SK-N-SH treated with all-trans-retinoic acid at 6 μM for 48 hours (cell line): ENCODE data around the gene HRH1.

ENCODE experiments used
- ARNTL ChIP-seq: fragments of 450-650 bp; formaldehyde crosslinking; IDR thresholded peaks from 2 replicates; pipeline ENCODE4 v1.5.0; 2020; ENCODE audit warnings: low read depth, mild to moderate bottlenecking, moderate library complexity, borderline replicate concordance
- BACH2 ChIP-seq: fragments of 250-450 bp; sonication (Bioruptor Pico); IDR thresholded peaks from 2 replicates; pipeline ENCODE4 v1.9.0; 2021; ENCODE audit warnings: mild to moderate bottlenecking, borderline replicate concordance
- CSDC2 ChIP-seq: fragments of 250-450 bp; sonication (Bioruptor Pico); IDR thresholded peaks from 2 replicates; pipeline ENCODE4 v1.5.0; 2020; ENCODE audit warnings: mild to moderate bottlenecking, moderate library complexity
- ISL1 ChIP-seq: fragments of 250-450 bp; sonication (Bioruptor Pico); IDR thresholded peaks from 2 replicates; pipeline ENCODE4 v2.1.2; 2022; ENCODE audit warnings: mild to moderate bottlenecking, moderate library complexity
- OSR1 ChIP-seq: fragments of 250-450 bp; sonication (Bioruptor Pico); IDR thresholded peaks from 2 replicates; pipeline ENCODE4 v1.8.0; 2022; ENCODE audit warnings: moderate library complexity, mild to moderate bottlenecking, inconsistent platforms
- PPARA ChIP-seq: fragments of 250-450 bp; sonication (Bioruptor Pico); IDR thresholded peaks from 2 replicates; pipeline ENCODE4 v1.5.0; 2020; ENCODE audit warnings: mild to moderate bottlenecking, borderline replicate concordance
- TCF4 ChIP-seq: fragments of 250-450 bp; sonication (Bioruptor Pico); IDR thresholded peaks from 2 replicates; pipeline ENCODE4 v1.8.0; 2021; ENCODE audit warnings: mild to moderate bottlenecking, moderate library complexity, borderline replicate concordance
- TOX ChIP-seq: fragments of 250-450 bp; sonication (Bioruptor Pico); IDR thresholded peaks from 2 replicates; pipeline ENCODE4 v1.8.0; 2021; ENCODE audit warnings: mild to moderate bottlenecking, moderate library complexity, borderline replicate concordance
- ZFP30 ChIP-seq: fragments of 450-650 bp; formaldehyde crosslinking; IDR thresholded peaks from 2 replicates; pipeline ENCODE4 v1.5.0; 2022; ENCODE audit warnings: mild to moderate bottlenecking, moderate library complexity
- ZNF8 ChIP-seq: fragments of 450-650 bp; formaldehyde crosslinking; IDR thresholded peaks from 2 replicates; pipeline ENCODE4 v1.5.0; 2020; ENCODE audit warnings: mild to moderate bottlenecking, moderate library complexity
- TF ChIP-seq, protein P1 (sequence below): fragments of 250-450 bp; sonication (Bioruptor Pico); IDR thresholded peaks from 2 replicates; pipeline ENCODE4 v1.5.1; 2021; ENCODE audit warnings: mild to moderate bottlenecking, moderate library complexity
- TF ChIP-seq, protein P2 (sequence below): fragments of 250-450 bp; sonication (Bioruptor Pico); IDR thresholded peaks from 2 replicates; pipeline ENCODE4 v1.5.0; 2020; ENCODE audit warnings: mild to moderate bottlenecking, moderate library complexity
- TF ChIP-seq, protein P3 (sequence below): fragments of 250-450 bp; sonication (Bioruptor Pico); IDR thresholded peaks from 2 replicates; pipeline ENCODE4 v1.8.0; 2020; ENCODE audit warnings: mild to moderate bottlenecking, moderate library complexity, borderline replicate concordance

DNA sequence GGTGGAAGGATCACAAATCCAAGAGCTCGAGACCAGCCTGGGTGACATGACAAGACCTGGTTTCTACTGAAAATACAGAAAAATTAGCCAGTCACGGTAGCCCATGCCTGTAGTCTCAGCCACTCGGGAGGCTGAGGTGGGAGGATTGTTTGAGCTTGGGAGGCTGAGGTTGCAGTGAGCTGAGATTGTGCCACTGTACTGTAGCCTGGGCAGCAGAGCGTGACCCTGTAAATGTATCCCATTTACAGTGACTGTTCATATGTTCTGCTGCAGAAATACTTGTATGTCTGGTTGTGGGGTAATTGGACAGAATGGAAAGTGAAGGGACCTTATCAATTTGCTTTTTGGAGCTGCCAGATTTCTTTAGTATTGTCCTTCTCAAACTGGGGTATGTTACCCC is 142.8 kb downstream of the HRH1 start:
- TF ChIP-seq ARNTL (CRISPR knock-in tag) (no peak), TCF4 (no peak), OSR1 (CRISPR knock-in tag) (no peak), PPARA (CRISPR knock-in tag) (no peak), ZNF8 (CRISPR knock-in tag) (no peak), BACH2 (CRISPR knock-in tag) (no peak), ZFP30 (CRISPR knock-in tag) (no peak), CSDC2 (CRISPR knock-in tag) (no peak), TOX (CRISPR knock-in tag) (no peak), ISL1 (CRISPR knock-in tag) (no peak)
- TF ChIP-seq, protein P1, sequence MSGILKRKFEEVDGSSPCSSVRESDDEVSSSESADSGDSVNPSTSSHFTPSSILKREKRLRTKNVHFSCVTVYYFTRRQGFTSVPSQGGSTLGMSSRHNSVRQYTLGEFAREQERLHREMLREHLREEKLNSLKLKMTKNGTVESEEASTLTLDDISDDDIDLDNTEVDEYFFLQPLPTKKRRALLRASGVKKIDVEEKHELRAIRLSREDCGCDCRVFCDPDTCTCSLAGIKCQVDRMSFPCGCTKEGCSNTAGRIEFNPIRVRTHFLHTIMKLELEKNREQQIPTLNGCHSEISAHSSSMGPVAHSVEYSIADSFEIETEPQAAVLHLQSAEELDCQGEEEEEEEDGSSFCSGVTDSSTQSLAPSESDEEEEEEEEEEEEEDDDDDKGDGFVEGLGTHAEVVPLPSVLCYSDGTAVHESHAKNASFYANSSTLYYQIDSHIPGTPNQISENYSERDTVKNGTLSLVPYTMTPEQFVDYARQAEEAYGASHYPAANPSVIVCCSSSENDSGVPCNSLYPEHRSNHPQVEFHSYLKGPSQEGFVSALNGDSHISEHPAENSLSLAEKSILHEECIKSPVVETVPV: no peak
- TF ChIP-seq, protein P2, sequence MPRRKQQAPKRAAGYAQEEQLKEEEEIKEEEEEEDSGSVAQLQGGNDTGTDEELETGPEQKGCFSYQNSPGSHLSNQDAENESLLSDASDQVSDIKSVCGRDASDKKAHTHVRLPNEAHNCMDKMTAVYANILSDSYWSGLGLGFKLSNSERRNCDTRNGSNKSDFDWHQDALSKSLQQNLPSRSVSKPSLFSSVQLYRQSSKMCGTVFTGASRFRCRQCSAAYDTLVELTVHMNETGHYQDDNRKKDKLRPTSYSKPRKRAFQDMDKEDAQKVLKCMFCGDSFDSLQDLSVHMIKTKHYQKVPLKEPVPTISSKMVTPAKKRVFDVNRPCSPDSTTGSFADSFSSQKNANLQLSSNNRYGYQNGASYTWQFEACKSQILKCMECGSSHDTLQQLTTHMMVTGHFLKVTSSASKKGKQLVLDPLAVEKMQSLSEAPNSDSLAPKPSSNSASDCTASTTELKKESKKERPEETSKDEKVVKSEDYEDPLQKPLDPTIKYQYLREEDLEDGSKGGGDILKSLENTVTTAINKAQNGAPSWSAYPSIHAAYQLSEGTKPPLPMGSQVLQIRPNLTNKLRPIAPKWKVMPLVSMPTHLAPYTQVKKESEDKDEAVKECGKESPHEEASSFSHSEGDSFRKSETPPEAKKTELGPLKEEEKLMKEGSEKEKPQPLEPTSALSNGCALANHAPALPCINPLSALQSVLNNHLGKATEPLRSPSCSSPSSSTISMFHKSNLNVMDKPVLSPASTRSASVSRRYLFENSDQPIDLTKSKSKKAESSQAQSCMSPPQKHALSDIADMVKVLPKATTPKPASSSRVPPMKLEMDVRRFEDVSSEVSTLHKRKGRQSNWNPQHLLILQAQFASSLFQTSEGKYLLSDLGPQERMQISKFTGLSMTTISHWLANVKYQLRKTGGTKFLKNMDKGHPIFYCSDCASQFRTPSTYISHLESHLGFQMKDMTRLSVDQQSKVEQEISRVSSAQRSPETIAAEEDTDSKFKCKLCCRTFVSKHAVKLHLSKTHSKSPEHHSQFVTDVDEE (CRISPR knock-in tag): no peak
- TF ChIP-seq, protein P3, sequence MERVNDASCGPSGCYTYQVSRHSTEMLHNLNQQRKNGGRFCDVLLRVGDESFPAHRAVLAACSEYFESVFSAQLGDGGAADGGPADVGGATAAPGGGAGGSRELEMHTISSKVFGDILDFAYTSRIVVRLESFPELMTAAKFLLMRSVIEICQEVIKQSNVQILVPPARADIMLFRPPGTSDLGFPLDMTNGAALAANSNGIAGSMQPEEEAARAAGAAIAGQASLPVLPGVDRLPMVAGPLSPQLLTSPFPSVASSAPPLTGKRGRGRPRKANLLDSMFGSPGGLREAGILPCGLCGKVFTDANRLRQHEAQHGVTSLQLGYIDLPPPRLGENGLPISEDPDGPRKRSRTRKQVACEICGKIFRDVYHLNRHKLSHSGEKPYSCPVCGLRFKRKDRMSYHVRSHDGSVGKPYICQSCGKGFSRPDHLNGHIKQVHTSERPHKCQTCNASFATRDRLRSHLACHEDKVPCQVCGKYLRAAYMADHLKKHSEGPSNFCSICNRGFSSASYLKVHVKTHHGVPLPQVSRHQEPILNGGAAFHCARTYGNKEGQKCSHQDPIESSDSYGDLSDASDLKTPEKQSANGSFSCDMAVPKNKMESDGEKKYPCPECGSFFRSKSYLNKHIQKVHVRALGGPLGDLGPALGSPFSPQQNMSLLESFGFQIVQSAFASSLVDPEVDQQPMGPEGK (CRISPR knock-in tag): no peak
